Tibial artery (tissue), 4 donors: ENCODE data around the gene CST4.
"Not testable (repeated sequence)": the region's sequence is repeated elsewhere in the genome, so short reads cannot be mapped to it uniquely, and the experiment has no call there.

Experiments used
- DNase-seq, 2 donors: peaks; one replicate each; pipeline ENCODE4 v3.0.0-alpha.2; 2019
- H3K27ac ChIP-seq, 2 donors: fragments of 200-600 bp; sonication (generic) in 1 of 2; 1 replicate in 1 of 2; 2 replicates in 1 of 2; pipeline ENCODE4 v1.5.1; 2018 to 2019; ENCODE audit warnings: mild to moderate bottlenecking in 1 of 2
- H3K27me3 ChIP-seq, 2 donors: fragments of 200-600 bp; sonication (generic) in 1 of 2; one replicate each; pipeline versions ENCODE4 v1.5.1 to v1.6.0; 2016 to 2019
- H3K36me3 ChIP-seq, 3 donors: fragments of 200-600 bp; sonication (generic) in 2 of 3; one replicate each; pipeline ENCODE4 v1.5.1; 2016 to 2019; ENCODE audit warnings: mild to moderate bottlenecking in 2 of 3
- H3K4me1 ChIP-seq, 4 donors: fragments of 200-600 bp; sonication (generic) in 2 of 4; 1 replicate in 3 of 4; 2 replicates in 1 of 4; pipeline ENCODE4 v1.5.1; 2016 to 2019
- H3K4me3 ChIP-seq, 2 donors: fragments of 200-600 bp; sonication (generic) in 1 of 2; 1 replicate in 1 of 2; 2 replicates in 1 of 2; pipeline ENCODE4 v1.5.1; 2018 to 2019; ENCODE audit warnings: mild to moderate bottlenecking in 2 of 2
- H3K9me3 ChIP-seq, 3 donors: fragments of 200-600 bp; sonication (generic) in 1 of 3; one replicate each; pipeline ENCODE4 v1.5.1; 2016 to 2019
- CTCF ChIP-seq, 2 experiments: fragments of 200-600 bp in 1 of 2; fragments of 450-650 bp in 1 of 2; IDR thresholded peaks; one replicate each; pipeline ENCODE4 v1.5.1; 2017 to 2019; ENCODE audit warnings: antibody characterized with exemption in 2 of 2, mild to moderate bottlenecking in 1 of 2, moderate library complexity in 1 of 2
- intact Hi-C: fragments of 100-400 bp; cut with DNase I; formaldehyde crosslinking; loops from one replicate; pipeline ENCODE4 v1.15.0; 2023; ENCODE audit warnings: low total_unique reads

The CST4 gene

DNA sequence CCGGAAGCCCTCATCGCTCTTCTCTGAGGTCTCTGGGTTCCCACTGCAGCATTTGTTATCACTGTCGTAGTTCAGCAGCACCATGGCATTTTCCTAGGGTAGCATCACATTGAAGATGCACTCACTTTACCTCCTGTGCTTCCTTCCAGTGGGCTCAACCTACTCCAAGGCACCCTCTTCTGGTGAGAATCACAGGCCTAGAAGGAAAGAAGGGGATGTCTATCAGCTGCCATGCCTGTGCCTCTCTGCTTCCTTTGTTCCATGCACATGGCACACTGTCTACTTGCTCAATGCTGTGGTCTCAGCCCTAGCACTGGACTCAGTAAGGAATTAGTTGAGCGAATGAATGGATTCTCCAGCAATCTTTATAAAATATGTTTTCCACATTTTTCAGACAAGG, 22.6 kb downstream of the CST4 start:
- intact Hi-C loops, result no loop called here
- H3K36me3 ChIP-seq, result no peaks in the 10 kb centered on the region
- no peak for DNase-seq
- H3K9me3 ChIP-seq, result no peaks in the 10 kb centered on the region
- TF ChIP-seq CTCF (IDR thresholded peaks at IDR 0.05), result no peak
- no peak overlapping the region for H3K4me3 ChIP-seq
- H3K27me3 ChIP-seq, result peaks cover 0 to 14% of the 10 kb centered on the region in 2 donors
- no peaks in the 10 kb centered on the region for H3K4me1 ChIP-seq
- no peak overlapping the region for H3K27ac ChIP-seq

DNA sequence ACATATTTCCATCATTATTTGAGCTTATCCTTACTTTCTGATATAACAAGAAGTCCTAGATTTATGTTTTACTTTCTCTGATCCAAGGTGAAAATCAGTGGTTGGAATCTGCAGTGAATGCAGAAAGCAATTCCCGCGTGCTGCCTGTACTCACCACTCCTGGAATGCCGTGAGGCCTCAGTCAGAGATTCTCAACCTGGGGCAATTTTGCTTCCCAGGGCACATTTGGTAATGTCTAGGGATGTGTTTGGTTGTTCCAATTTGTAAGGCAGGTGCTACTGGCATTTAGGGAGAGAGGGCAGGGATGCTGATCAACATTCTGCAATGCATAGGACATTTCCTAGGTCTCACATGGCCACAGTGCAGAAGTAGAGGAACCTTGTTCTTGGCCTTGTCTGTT, 23.9 kb downstream of the CST4 start:
- intact Hi-C loops, result no loop called here

DNA sequence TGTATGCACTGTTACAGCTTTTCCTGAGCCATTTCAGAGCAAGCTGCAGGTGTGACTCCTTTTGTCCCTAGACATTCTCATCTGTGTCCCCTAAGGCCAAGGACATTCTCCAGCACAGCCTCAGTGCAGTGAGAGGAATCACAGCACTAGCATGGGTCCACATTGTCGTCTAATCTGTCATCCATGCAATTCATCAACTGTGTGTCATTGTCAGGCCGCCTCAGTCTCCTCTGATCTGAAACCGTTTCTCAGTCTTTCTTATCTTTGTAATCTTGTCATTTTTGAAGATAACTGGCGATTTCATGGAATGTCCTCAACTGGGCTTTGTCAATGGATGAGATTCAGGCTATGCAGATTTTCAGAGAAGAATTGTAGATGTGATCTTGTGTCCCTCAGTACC, 24.8 kb downstream of the CST4 start:
- H3K4me3 ChIP-seq, H3K36me3 ChIP-seq, intact Hi-C loops, H3K9me3 ChIP-seq, DNase-seq, H3K4me1 ChIP-seq, H3K27ac ChIP-seq: not testable (repeated sequence)
- H3K27me3 ChIP-seq, result peaks cover 0 to 14% of the 10 kb centered on the region in 2 donors

More for the DNA sequence above, 23.9 kb downstream of the CST4 start:
- H3K9me3 ChIP-seq, result no peaks in the 10 kb centered on the region
- peaks cover 0 to 14% of the 10 kb centered on the region in 2 donors for H3K27me3 ChIP-seq
- no peak for DNase-seq
- H3K4me1 ChIP-seq, result no peaks in the 10 kb centered on the region
- no peak overlapping the region for H3K27ac ChIP-seq
- TF ChIP-seq CTCF (IDR thresholded peaks at IDR 0.05), result no peak
- H3K4me3 ChIP-seq, result no peak overlapping the region
- no peaks in the 10 kb centered on the region for H3K36me3 ChIP-seq

- Histone ChIP-seq H3K27me3 (peaks cover 0 to 6% of the 10 kb centered on the region in 2 donors), H3K9me3 (no peaks in the 10 kb centered on the region), H3K4me3 (no peak overlapping the region), H3K4me1 (no peaks in the 10 kb centered on the region), H3K27ac (no peak overlapping the region), H3K36me3 (no peaks in the 10 kb centered on the region)
- intact Hi-C loops, result no loop called here
- no peak for TF ChIP-seq CTCF (IDR thresholded peaks at IDR 0.05)
- DNase-seq, result peak in 1 of 2 donors; percentile 41
Observed at GRCh38 chr20:23663180-23663579, 25.7 kb downstream of the CST4 start.

DNA sequence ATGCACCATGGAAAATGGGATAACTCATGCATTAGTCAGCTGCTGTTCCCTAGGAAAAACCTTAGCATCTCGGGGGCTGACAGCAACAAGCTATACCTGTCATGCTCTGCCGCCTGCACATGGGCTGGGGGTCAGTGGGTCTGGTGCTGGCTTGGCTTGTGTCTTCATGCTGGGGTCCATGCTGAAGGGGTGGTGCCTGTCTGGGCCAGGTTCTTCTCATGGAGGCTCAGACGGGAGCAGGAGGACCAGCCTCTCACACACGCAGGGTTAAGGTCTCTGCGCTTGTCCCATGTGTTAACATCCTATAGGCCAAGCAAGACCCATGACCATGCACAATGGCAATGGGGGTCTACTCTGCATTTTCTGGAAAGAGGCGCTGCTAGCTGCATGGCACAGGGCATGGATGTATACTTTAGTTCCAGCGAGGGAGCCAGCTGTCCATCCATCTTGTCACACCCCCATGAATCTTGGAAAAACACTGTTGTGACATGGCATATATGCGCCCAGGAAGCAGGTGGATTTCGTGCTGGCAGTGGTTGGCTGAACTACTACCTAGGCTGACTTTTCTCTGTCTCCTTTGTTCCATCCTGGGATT, 26.5 kb downstream of the CST4 start:
- no peaks in the 10 kb centered on the region for H3K27me3 ChIP-seq
- no peaks in the 10 kb centered on the region for H3K36me3 ChIP-seq
- no peaks in the 10 kb centered on the region for H3K9me3 ChIP-seq
- intact Hi-C loops, result no loop called here
- H3K4me1 ChIP-seq, result no peaks in the 10 kb centered on the region
- no peak overlapping the region for H3K27ac ChIP-seq
- H3K4me3 ChIP-seq, result no peak overlapping the region
- no peak for TF ChIP-seq CTCF (IDR thresholded peaks at IDR 0.05)
- DNase-seq, result no peak

GRCh38 chr20:23661002-23661429, 27.8 kb downstream of the CST4 start:
- intact Hi-C loops, result no loop called here
- Histone ChIP-seq H3K27ac (no peak overlapping the region), H3K9me3 (no peaks in the 10 kb centered on the region)

More at GRCh38 chr20:23661002-23661429, 27.8 kb downstream of the CST4 start:
- DNase-seq, result no peak
- no peak for TF ChIP-seq CTCF (IDR thresholded peaks at IDR 0.05)
- Histone ChIP-seq H3K27me3 (no peaks in the 10 kb centered on the region), H3K4me1 (peaks cover 0 to 2% (median 0%) of the 10 kb centered on the region in 4 donors), H3K36me3 (no peaks in the 10 kb centered on the region), H3K4me3 (no peak overlapping the region)
